Suppressor macrophage treated with lipopolysaccharide for 1 hour (primary cell): ENCODE data around the gene RAMAC.
A peak's percentile ranks its signal among the peaks of the same experiment; 100 is the strongest.
"Not testable (repeated sequence)": the region's sequence is repeated elsewhere in the genome, so short reads cannot be mapped to it uniquely, and the experiment has no call there.

Experiments used
- DNase-seq, 3 donors: peaks; one replicate each; pipeline ENCODE4 v3.0.0-alpha.2; 2020 to 2022

The RAMAC gene

DNA sequence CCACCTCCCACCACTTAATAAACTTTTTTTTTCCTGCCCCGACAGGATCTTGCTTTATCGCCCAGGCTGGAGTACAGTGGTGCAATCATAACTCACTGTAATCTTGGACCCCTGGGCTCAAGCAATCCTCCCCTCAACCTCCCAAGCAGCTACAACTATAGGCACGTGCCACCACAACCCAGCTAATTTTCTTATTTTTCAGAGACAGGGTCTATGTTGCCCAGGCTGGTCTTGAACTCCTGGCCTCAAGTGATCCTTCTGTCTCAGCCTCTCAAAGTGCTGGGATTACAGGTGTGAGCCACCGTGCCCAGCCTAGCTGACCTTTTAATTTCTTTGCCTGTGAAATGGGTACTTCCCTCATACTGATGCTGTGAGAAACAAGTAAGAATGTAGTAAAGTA is 29.4 kb downstream of the RAMAC start:
- DNase-seq = no peak

DNA sequence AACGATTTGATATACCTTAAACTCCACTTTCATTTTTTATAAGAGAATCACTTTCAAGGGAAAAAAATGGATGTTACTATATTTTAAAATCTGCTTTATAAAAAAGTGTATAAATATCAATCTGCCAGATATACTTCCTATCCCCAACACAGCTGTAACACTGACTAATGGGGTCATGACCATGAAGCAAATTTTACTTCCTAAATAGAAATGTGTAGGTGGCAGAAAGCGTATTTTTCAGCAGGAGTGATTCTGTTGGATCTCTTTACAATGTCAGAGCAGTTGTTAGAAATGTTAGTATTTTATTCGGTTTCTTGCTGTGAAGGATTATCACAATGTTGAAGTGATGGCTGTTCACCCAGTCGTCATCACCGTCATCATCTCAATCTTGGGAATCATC is 30.9 kb downstream of the RAMAC start:
- DNase-seq = peak; percentile 48 to 73 (median 69)

DNA sequence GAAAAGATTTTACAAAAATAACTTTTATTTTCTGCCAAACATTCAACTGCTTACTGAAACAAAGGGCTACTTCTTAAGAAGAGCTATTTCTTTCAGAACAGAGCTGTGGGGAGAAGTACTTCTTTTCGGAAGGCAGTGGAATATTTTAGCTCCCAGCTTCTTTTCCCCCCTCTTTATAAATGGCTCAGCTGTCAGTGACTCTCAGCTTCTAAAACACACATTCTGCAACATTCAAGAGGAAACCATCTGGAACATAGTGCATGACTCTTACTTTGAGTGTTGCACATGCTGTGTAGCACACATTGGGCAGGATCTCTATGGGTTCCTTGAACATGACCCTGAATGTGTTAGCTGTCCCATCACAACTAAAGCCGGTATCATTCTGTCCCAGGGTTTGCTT is 32.4 kb downstream of the RAMAC start:
- DNase-seq = peak in 1 of 3 donors; percentile 26

DNA sequence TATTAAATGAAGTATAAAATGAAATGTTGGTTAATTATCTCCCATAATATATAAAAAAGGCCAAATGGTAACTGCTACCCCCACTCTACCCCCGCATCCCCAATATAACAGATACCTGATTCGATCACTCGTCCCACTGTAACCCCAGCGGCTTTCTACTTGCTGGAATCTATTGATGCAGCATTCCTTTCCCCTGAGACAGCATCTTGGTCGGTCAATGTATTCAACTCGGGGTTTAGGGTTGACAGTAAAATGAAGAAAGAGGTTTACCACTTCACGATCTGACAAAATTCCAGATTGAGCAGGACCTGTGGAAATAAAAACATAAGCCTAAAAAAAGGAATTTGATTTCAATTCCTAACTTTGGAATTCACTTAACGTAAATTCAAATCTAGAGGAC is 44.0 kb downstream of the RAMAC start:
- DNase-seq = no peak

DNA sequence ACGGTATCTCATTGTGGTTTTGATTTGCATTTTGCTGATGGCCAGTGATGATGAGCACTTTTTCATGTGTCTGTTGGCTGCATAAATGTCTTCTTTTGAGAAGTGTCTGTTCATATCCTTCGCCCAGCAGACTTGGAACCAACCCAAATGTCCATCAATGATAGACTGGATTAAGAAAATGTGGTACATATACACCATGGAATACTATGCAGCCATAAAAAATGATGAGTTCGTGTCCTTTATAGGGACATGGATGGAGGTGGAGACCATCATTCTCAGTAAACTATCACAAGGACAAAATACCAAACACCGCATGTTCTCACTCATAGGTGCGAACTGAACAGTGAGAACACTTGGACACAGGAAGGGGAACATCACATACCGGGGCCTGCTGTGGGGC is 45.2 kb downstream of the RAMAC start:
- not testable (repeated sequence) for DNase-seq

DNA sequence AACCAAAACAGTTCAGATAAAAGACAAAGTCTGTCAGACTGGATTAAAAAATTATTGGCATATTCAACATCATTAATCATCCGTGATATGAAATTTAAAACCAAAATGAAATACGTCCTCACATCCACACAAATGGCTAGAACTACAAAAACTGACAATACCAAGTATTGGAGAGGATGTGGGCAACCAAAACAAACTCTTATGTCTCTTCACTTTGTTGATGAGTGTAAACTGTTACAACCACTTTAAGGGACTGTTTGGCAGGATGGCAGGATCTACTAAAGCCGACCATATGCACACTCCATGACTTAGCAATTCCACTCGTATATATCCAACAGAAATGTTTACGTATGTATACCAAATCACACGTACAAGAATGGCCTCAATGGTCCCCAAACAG is 50.2 kb downstream of the RAMAC start:
- no peak for DNase-seq

DNA sequence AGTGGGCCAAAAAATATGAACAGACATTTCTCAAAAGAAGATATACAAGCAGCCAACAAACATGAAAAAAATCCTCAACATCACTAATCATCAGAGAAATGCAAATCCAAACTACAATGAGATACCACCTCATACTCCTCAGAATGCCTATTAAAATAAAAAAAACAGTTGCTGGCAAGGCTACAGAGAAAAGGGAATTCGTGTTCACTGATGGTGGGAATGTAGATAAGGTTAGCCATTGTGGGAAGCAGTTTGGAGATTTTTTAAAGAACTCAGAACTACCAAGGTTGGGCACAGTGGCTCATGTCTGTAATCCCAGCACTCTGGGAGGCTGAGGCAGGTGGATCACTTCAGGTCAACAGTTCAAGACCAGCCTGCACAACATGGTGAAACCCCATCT is 53.2 kb downstream of the RAMAC start:
- DNase-seq = no peak
